Dendritic cell treated with granulocyte-macrophage colony-stimulating factor and Interleukin-4, amounts not matched to agents 40 ng/mL and 50 ng/mL, for 4 days (primary cell): ENCODE measurements around the gene GPR42.

Source experiments
- H3K27ac Mint-ChIP-seq: one replicate; pipeline ENCODE4 v1.8.0; 2022; ENCODE audit warnings: mild to moderate bottlenecking, mixed read lengths
- H3K27me3 Mint-ChIP-seq: one replicate; pipeline ENCODE4 v1.8.0; 2022; ENCODE audit warnings: mild to moderate bottlenecking, mixed read lengths
- H3K36me3 Mint-ChIP-seq: one replicate; pipeline ENCODE4 v1.8.0; 2022; ENCODE audit warnings: low read depth, mixed read lengths
- H3K4me1 Mint-ChIP-seq: one replicate; pipeline ENCODE4 v1.8.0; 2022; ENCODE audit warnings: low read depth, mixed read lengths
- H3K4me3 Mint-ChIP-seq: one replicate; pipeline ENCODE4 v1.8.0; 2022; ENCODE audit warnings: mild to moderate bottlenecking, moderate library complexity, mixed read lengths
- H3K9me3 Mint-ChIP-seq: one replicate; pipeline ENCODE4 v1.8.0; 2022; ENCODE audit warnings: mixed read lengths
- intact Hi-C: fragments of 100-400 bp; cut with micrococcal nuclease; formaldehyde crosslinking; loops from one replicate; pipeline ENCODE4 v1.15.0; 2022

The GPR42 gene

GRCh38 chr19:35370722-35371121 lies at the start of gene GPR42:
Gene GPR42 (plus strand): TSS chr19:35371068. CDS start chr19:35371360, 292 bp downstream.
- intact Hi-C loops: no loop called here
- Mint-ChIP-seq H3K27me3 (peaks cover 11% of the 10 kb centered on the region), H3K4me1 (peaks cover 22% of the 10 kb centered on the region), H3K4me3 (no peak within 1 kb of the TSS), H3K9me3 (no peaks in the 10 kb centered on the region), H3K27ac (no peak within 1 kb of the TSS), H3K36me3 (no peaks in the 10 kb centered on the region)

- no peaks in the 10 kb centered on the region for H3K27me3 Mint-ChIP-seq
- H3K9me3 Mint-ChIP-seq: peaks cover 8% of the 10 kb centered on the region
- no peaks in the 10 kb centered on the region for H3K36me3 Mint-ChIP-seq
- peak overlapping the region; percentile 58 for H3K27ac Mint-ChIP-seq
- H3K4me3 Mint-ChIP-seq: no peak overlapping the region
- peaks cover 61% of the 10 kb centered on the region for H3K4me1 Mint-ChIP-seq
- intact Hi-C loops: no loop called here
Measured at GRCh38 chr19:35321291-35321690, 49.6 kb upstream of the GPR42 start.

GRCh38 chr19:35322014-35322413 lies 48.9 kb upstream of the GPR42 start:
- Mint-ChIP-seq H3K4me3 (no peak overlapping the region), H3K4me1 (peaks cover 59% of the 10 kb centered on the region), H3K9me3 (peaks cover 8% of the 10 kb centered on the region), H3K27me3 (no peaks in the 10 kb centered on the region), H3K36me3 (no peaks in the 10 kb centered on the region), H3K27ac (peak overlapping the region; percentile 58)
- intact Hi-C loops: no loop called here

GRCh38 chr19:35327642-35328041 lies 43.2 kb upstream of the GPR42 start:
- no peaks in the 10 kb centered on the region for H3K9me3 Mint-ChIP-seq
- no peak overlapping the region for H3K4me3 Mint-ChIP-seq
- no peak overlapping the region for H3K27ac Mint-ChIP-seq
- intact Hi-C loops: no loop called here
- peaks cover 26% of the 10 kb centered on the region for H3K4me1 Mint-ChIP-seq
- H3K36me3 Mint-ChIP-seq: no peaks in the 10 kb centered on the region
- peaks cover 11% of the 10 kb centered on the region for H3K27me3 Mint-ChIP-seq

- no peaks in the 10 kb centered on the region for H3K9me3 Mint-ChIP-seq
- peak within 1 kb of the TSS; percentile 35 for H3K4me3 Mint-ChIP-seq
- peaks cover 19% of the 10 kb centered on the region for H3K27me3 Mint-ChIP-seq
- no peaks in the 10 kb centered on the region for H3K36me3 Mint-ChIP-seq
- no peak within 1 kb of the TSS for H3K27ac Mint-ChIP-seq
- intact Hi-C loops: no loop called here
- peaks cover 23% of the 10 kb centered on the region for H3K4me1 Mint-ChIP-seq
Measured at GRCh38 chr19:35328851-35329285, 42.0 kb upstream of the GPR42 start, which contains the start of gene CD22. Gene CD22 (plus strand): TSS chr19:35329187. CDS start chr19:35332041, 2,854 bp downstream.

- intact Hi-C loops: no loop called here
- Mint-ChIP-seq H3K4me1 (peaks cover 19% of the 10 kb centered on the region), H3K9me3 (no peaks in the 10 kb centered on the region), H3K27me3 (peaks cover 23% of the 10 kb centered on the region), H3K27ac (no peak overlapping the region), H3K4me3 (no peak overlapping the region), H3K36me3 (no peaks in the 10 kb centered on the region)
Measured at GRCh38 chr19:35329323-35329722, 41.5 kb upstream of the GPR42 start.

- peaks cover 12% of the 10 kb centered on the region for H3K4me1 Mint-ChIP-seq
- intact Hi-C loops: no loop called here
- no peak overlapping the region for H3K4me3 Mint-ChIP-seq
- peaks cover 25% of the 10 kb centered on the region for H3K27me3 Mint-ChIP-seq
- no peaks in the 10 kb centered on the region for H3K36me3 Mint-ChIP-seq
- no peaks in the 10 kb centered on the region for H3K9me3 Mint-ChIP-seq
- no peak overlapping the region for H3K27ac Mint-ChIP-seq
Measured at GRCh38 chr19:35330475-35330874, 40.4 kb upstream of the GPR42 start.

GRCh38 chr19:35331551-35332214 lies 39.2 kb upstream of the GPR42 start:
- H3K9me3 Mint-ChIP-seq: no peaks in the 10 kb centered on the region
- H3K27me3 Mint-ChIP-seq: peaks cover 32% of the 10 kb centered on the region
- intact Hi-C loops: no loop called here
- H3K36me3 Mint-ChIP-seq: no peaks in the 10 kb centered on the region
- H3K4me3 Mint-ChIP-seq: no peak overlapping the region
- peaks cover 12% of the 10 kb centered on the region for H3K4me1 Mint-ChIP-seq
- H3K27ac Mint-ChIP-seq: no peak overlapping the region

- Mint-ChIP-seq H3K27me3 (peaks cover 39% of the 10 kb centered on the region), H3K9me3 (no peaks in the 10 kb centered on the region), H3K36me3 (no peaks in the 10 kb centered on the region), H3K27ac (no peak overlapping the region), H3K4me1 (peaks cover 21% of the 10 kb centered on the region), H3K4me3 (no peak overlapping the region)
- intact Hi-C loops: no loop called here
Measured at GRCh38 chr19:35332817-35333216, 38.1 kb upstream of the GPR42 start.

GRCh38 chr19:35334144-35334753 lies 36.6 kb upstream of the GPR42 start:
- peaks cover 10% of the 10 kb centered on the region for H3K4me1 Mint-ChIP-seq
- peaks cover 43% of the 10 kb centered on the region for H3K27me3 Mint-ChIP-seq
- H3K27ac Mint-ChIP-seq: no peak overlapping the region
- no peaks in the 10 kb centered on the region for H3K36me3 Mint-ChIP-seq
- H3K4me3 Mint-ChIP-seq: no peak overlapping the region
- intact Hi-C loops: no loop called here
- H3K9me3 Mint-ChIP-seq: no peaks in the 10 kb centered on the region

- Mint-ChIP-seq H3K27ac (no peak overlapping the region), H3K27me3 (peaks cover 43% of the 10 kb centered on the region), H3K4me1 (peaks cover 14% of the 10 kb centered on the region), H3K36me3 (no peaks in the 10 kb centered on the region), H3K9me3 (no peaks in the 10 kb centered on the region), H3K4me3 (no peak overlapping the region)
- intact Hi-C loops: no loop called here
Measured at GRCh38 chr19:35336166-35336955, 34.5 kb upstream of the GPR42 start.

- no peak overlapping the region for H3K27ac Mint-ChIP-seq
- no peaks in the 10 kb centered on the region for H3K36me3 Mint-ChIP-seq
- H3K4me1 Mint-ChIP-seq: peaks cover 24% of the 10 kb centered on the region
- no peak overlapping the region for H3K4me3 Mint-ChIP-seq
- intact Hi-C loops: no loop called here
- H3K9me3 Mint-ChIP-seq: no peaks in the 10 kb centered on the region
- peaks cover 43% of the 10 kb centered on the region for H3K27me3 Mint-ChIP-seq
Measured at GRCh38 chr19:35337097-35337983, 33.5 kb upstream of the GPR42 start.

- H3K4me3 Mint-ChIP-seq: no peak overlapping the region
- no peaks in the 10 kb centered on the region for H3K9me3 Mint-ChIP-seq
- no peaks in the 10 kb centered on the region for H3K36me3 Mint-ChIP-seq
- no peak overlapping the region for H3K27ac Mint-ChIP-seq
- intact Hi-C loops: no loop called here
- H3K27me3 Mint-ChIP-seq: peaks cover 42% of the 10 kb centered on the region
- peaks cover 27% of the 10 kb centered on the region for H3K4me1 Mint-ChIP-seq
Measured at GRCh38 chr19:35337984-35338296, 32.9 kb upstream of the GPR42 start.
